GM18909 (cell line): ENCODE results near the gene TCEAL8.
"Not testable (repeated sequence)": the region's sequence is repeated elsewhere in the genome, so short reads cannot be mapped to it uniquely, and the experiment has no call there.

Source experiments
- ATAC-seq: cut with Tn5 transposase; IDR thresholded peaks from one replicate; pipeline ENCODE4 v1.9.1; 2021; ENCODE audit warnings: mild to moderate bottlenecking; ENCODE audit not compliant: unreplicated experiment, poor library complexity

The TCEAL8 gene

GRCh38 chrX:103254921-103255493, at the start of gene TCEAL8:
Gene TCEAL8, minus strand, starts transcription at chrX:103255155. Its CDS starts 1,176 bp downstream, at chrX:103253979.
- ATAC-seq = peak; percentile 93

GRCh38 chrX:103304705-103305104, 49.8 kb upstream of the TCEAL8 start:
- ATAC-seq = no peak

- no peak for ATAC-seq
Observed at GRCh38 chrX:103293118-103293517, 38.2 kb upstream of the TCEAL8 start.

- no peak for ATAC-seq
Observed at GRCh38 chrX:103279624-103280023, 24.7 kb upstream of the TCEAL8 start.

GRCh38 chrX:103276581-103277002, 21.6 kb upstream of the TCEAL8 start, which contains the start of gene TCEAL5:
Gene TCEAL5, minus strand, starts transcription at chrX:103276750. Its CDS starts 2,187 bp downstream, at chrX:103274563.
- no peak for ATAC-seq

GRCh38 chrX:103275947-103276567, 21.1 kb upstream of the TCEAL8 start:
- no peak for ATAC-seq

GRCh38 chrX:103274284-103274683, 19.3 kb upstream of the TCEAL8 start:
- no peak for ATAC-seq

- no peak for ATAC-seq
Observed at GRCh38 chrX:103258275-103258674, 3.3 kb upstream of the TCEAL8 start.

- no peak for ATAC-seq
Observed at GRCh38 chrX:103256651-103257050, 1.7 kb upstream of the TCEAL8 start.

GRCh38 chrX:103254171-103254824, 657 bp downstream of the TCEAL8 start:
- ATAC-seq = peak; percentile 66

- ATAC-seq = no peak
Observed at GRCh38 chrX:103253608-103254007, 1.3 kb downstream of the TCEAL8 start.

- no peak for ATAC-seq
Observed at GRCh38 chrX:103250977-103251376, 4.0 kb downstream of the TCEAL8 start.

- no peak for ATAC-seq
Observed at GRCh38 chrX:103249805-103250204, 5.2 kb downstream of the TCEAL8 start.

GRCh38 chrX:103248553-103248952, 6.4 kb downstream of the TCEAL8 start:
- ATAC-seq = no peak

- ATAC-seq = no peak
Observed at GRCh38 chrX:103240155-103240554, 14.8 kb downstream of the TCEAL8 start.

- no peak for ATAC-seq
Observed at GRCh38 chrX:103236296-103236695, 18.7 kb downstream of the TCEAL8 start.

- not testable (repeated sequence) for ATAC-seq
Observed at GRCh38 chrX:103235608-103236007, 19.3 kb downstream of the TCEAL8 start.

GRCh38 chrX:103234869-103235268, 20.1 kb downstream of the TCEAL8 start:
- no peak for ATAC-seq

GRCh38 chrX:103233263-103233662, 21.7 kb downstream of the TCEAL8 start:
- ATAC-seq = no peak

GRCh38 chrX:103225918-103226317, 29.0 kb downstream of the TCEAL8 start:
- ATAC-seq = not testable (repeated sequence)

GRCh38 chrX:103220511-103221323, 34.2 kb downstream of the TCEAL8 start:
- ATAC-seq = no peak
